ENCODE measurements around the gene ITGA2B. TPM values are rescaled to one million over a fixed set of nuclear protein-coding genes. Genes with fewer than 3 reads are reported as not detected.
"Not testable (repeated sequence)": the region's sequence is repeated elsewhere in the genome, so short reads cannot be mapped to it uniquely, and the experiment has no call there.

The ITGA2B gene
- total and polyA plus RNA-seq, 8 donors: 0.09 to 0.61 (median 0.48) TPM

DNA sequence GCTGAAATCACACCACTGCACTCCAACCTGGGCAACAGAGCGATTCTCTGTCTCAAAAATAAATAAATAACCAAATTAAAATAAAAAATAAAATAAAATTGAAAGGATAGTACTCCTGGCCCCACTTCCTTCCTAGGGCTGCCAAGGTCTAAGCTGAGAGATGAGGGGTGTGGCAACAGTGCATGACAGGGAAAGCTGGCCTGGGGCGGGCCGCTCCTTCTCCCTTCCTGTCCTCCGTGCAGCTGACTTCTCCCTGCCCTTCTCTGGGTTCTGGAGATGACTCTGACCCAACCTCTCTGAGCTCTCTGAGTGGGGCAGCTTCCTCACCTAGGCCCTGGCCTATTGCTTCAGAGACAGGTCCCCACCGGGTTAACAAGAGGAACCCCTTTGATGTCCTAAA lies 56.1 kb downstream of the ITGA2B start:
- Histone ChIP-seq H3K27ac (no peak overlapping the region), H3K27me3 (no peaks in the 10 kb centered on the region), H3K4me1 (peaks cover 0 to 3% (median 0%) of the 10 kb centered on the region in 3 donors), H3K36me3 (no peaks in the 10 kb centered on the region), H3K4me3 (no peak overlapping the region), H3K9me3 (no peaks in the 10 kb centered on the region)
- 69 to 83% methylated on average over 5 of the region's 5 CpGs for WGBS, 2 donors
- ATAC-seq: peak in 2 of 4 donors; percentile 19 to 41
- peak in 1 of 6 donors; percentile 6 for DNase-seq
- TF ChIP-seq, protein P1, sequence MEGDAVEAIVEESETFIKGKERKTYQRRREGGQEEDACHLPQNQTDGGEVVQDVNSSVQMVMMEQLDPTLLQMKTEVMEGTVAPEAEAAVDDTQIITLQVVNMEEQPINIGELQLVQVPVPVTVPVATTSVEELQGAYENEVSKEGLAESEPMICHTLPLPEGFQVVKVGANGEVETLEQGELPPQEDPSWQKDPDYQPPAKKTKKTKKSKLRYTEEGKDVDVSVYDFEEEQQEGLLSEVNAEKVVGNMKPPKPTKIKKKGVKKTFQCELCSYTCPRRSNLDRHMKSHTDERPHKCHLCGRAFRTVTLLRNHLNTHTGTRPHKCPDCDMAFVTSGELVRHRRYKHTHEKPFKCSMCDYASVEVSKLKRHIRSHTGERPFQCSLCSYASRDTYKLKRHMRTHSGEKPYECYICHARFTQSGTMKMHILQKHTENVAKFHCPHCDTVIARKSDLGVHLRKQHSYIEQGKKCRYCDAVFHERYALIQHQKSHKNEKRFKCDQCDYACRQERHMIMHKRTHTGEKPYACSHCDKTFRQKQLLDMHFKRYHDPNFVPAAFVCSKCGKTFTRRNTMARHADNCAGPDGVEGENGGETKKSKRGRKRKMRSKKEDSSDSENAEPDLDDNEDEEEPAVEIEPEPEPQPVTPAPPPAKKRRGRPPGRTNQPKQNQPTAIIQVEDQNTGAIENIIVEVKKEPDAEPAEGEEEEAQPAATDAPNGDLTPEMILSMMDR (IDR thresholded peaks at IDR 0.05): no peak
- intact Hi-C loops (cut with DNase I): loop anchor here in 1 of 3 donors (5.0 kb wide), 1 partner anchor 121 kb away; no protein-coding TSS in a partner anchor
- no peak for FAIRE-seq

DNA sequence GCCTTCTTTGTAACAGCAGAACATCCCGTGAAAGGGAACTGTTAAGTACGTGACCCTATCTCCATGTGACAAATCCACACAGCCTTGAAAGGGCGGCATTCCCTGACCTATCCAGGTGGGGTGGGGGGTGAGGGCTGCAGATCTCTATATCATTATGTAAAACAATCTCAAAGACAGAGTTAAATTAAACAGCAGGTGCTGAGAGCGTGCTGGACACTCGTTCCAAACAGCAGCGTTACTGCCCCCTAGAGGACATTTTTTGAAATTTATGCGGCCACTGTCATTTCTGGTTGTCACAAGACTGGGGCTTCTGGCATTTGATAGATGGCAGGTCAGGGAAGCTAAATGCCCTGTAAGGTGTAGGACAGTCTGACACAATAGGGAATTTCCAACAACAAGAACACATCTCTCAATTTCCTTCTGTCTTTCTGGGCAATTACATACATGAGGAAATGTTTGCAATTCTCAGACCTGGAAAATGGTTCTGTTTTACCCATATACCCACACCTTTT lies 58.1 kb downstream of the ITGA2B start:
- Histone ChIP-seq H3K27ac (no peak overlapping the region), H3K36me3 (no peaks in the 10 kb centered on the region), H3K9me3 (no peaks in the 10 kb centered on the region), H3K4me1 (peaks cover 0 to 3% (median 1%) of the 10 kb centered on the region in 3 donors), H3K4me3 (no peak overlapping the region), H3K27me3 (no peaks in the 10 kb centered on the region)
- no peak for FAIRE-seq
- ATAC-seq: peak; percentile 19 to 62 (median 56)
- intact Hi-C loops (cut with DNase I): loop anchor here in 1 of 3 donors (5.0 kb wide), 1 partner anchor 119 kb away; no protein-coding TSS in a partner anchor
- WGBS, 2 donors: 2% methylated on average over 7 of the region's 7 CpGs
- peak in 4 of 6 donors; percentile 58 to 82 (median 62) for DNase-seq
- TF ChIP-seq, protein P1 (IDR thresholded peaks at IDR 0.05): peak; percentile 69 to 86 (median 82)

DNA sequence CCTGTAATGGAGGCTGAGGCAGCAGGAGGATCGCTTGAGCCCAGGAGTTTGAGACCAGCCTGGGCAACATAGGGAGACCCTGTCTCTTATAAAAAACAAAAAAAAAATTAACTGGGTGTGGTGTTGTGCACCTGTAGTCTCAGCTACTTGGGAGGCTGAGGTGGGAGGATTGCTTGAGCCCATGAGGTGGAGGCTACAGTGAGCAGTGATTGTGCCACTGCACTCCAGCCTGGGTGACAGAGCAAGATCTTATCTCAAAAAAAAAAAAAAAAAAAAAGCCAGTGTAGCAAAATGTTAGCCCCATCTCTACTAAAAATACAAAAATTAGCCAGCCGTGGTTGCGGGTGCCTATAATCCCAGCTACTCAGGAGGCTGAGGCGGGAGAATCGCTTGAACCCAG lies 59.2 kb downstream of the ITGA2B start:
- H3K27ac ChIP-seq, H3K4me3 ChIP-seq, ATAC-seq, H3K36me3 ChIP-seq, FAIRE-seq, DNase-seq, H3K9me3 ChIP-seq, H3K27me3 ChIP-seq, H3K4me1 ChIP-seq: not testable (repeated sequence)
- 70 to 71% methylated on average over 5 of the region's 5 CpGs for WGBS, 2 donors
- intact Hi-C loops (cut with DNase I): loop anchor here in 1 of 3 donors (5.0 kb wide), 1 partner anchor 118 kb away; no protein-coding TSS in a partner anchor

DNA sequence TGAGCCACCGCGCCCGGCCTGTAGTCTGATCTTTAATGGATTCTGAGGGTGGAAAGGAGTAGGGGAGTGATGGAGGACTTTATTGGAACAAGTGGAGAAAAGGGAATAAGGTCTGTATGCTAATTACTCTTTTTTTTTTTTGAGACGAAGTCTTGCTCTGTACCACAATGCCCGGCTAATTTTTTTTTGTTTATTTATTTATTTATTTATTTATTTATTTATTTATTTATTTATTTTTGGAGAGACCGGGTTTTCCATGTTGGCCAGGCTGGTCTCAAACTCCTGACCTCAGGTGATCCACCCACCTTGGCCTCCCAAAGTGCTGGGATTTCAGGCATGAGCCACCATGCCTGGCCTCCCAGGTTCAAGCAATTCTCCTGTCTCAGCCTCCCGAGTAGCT lies 59.9 kb downstream of the ITGA2B start:
- H3K36me3 ChIP-seq, H3K4me3 ChIP-seq, H3K27ac ChIP-seq, H3K9me3 ChIP-seq, ATAC-seq, H3K4me1 ChIP-seq, FAIRE-seq, H3K27me3 ChIP-seq: not testable (repeated sequence)
- intact Hi-C loops (cut with DNase I): loop anchor here in 1 of 3 donors (10.0 kb wide), 1 partner anchor 115 kb away; the partner anchor contains the start of gene UBTF
- WGBS, 2 donors: 80 to 90% methylated on average over 7 of the region's 7 CpGs
- peak in 1 of 6 donors; percentile 7 for DNase-seq

DNA sequence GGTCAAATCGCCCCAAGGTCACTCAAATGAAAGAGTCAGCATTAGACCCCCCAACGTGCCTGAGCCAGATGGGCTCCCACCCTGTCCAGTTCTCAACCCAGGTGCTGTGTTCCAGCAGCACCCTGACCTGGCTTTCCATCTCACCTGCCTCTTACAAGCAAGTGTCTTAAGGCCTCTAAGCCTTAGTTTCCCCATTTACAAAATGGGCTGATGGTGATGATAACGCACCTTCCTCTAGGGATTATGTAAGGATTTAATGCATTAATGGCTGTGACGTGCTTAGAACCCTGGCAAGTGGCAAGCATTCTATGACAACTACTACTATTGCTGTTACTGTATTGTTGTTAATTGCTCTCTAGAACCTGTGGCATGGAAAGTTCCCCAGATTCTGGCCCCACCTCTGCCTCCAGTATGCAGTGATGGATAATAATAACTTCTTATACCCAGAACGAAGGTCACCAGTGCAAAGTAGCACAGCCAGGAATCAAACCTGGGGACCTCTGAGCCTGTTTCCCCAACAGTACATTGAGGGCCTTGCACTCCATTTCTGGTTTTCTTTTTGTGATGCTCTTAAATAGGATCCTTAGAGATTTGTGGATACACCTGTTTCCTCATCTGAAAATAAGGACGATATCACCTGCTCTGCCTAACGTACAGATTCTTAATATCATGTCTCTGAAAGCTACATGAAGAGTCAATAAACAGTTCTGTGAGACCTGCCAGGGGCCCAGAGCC lies 61.6 kb downstream of the ITGA2B start:
- Histone ChIP-seq H3K36me3 (no peaks in the 10 kb centered on the region), H3K4me1 (peaks cover 0 to 11% (median 6%) of the 10 kb centered on the region in 3 donors), H3K27ac (no peak overlapping the region), H3K27me3 (no peaks in the 10 kb centered on the region), H3K4me3 (no peak overlapping the region), H3K9me3 (no peaks in the 10 kb centered on the region)
- DNase-seq: peak in 1 of 6 donors; percentile 3
- intact Hi-C loops (cut with DNase I): loop anchor here in 1 of 3 donors (10.0 kb wide), 1 partner anchor 113 kb away; the partner anchor contains the start of gene UBTF
- no peak for ATAC-seq
- 53 to 64% methylated on average over 7 of the region's 7 CpGs for WGBS, 2 donors
- no peak for FAIRE-seq
- TF ChIP-seq, protein P1 (IDR thresholded peaks at IDR 0.05): no peak

Measured in pancreas (tissue), 10 donors.